Heart left ventricle (tissue), 13 donors: ENCODE data around the gene ODAD3.

ENCODE experiments used
- POLR2A ChIP-seq, 2 donors: fragments of 450-650 bp; IDR thresholded peaks; one replicate each; pipeline ENCODE4 v1.6.1; 2017; ENCODE audit warnings: antibody characterized with exemption in 2 of 2, mild to moderate bottlenecking in 2 of 2, moderate library complexity in 2 of 2
- TF ChIP-seq, protein P1 (sequence below), 12 donors: fragments of 200-600 bp; sonication (generic) in 4 of 12; IDR thresholded peaks; one replicate each; pipeline versions ENCODE4 v1.5.0 to v1.8.0; 2018 to 2022; ENCODE audit warnings: antibody characterized with exemption in 12 of 12, mild to moderate bottlenecking in 5 of 12
- donor health status: ischemic (EF 13 %, LVEDD 7.1; RV severe dilation, severe dysfunction).
- donor health status: DM: no; HTN: yes; CAD: no.
- donor health status: DM: no; HTN: no; CAD: no.
- donor health status: ischemic (EF 25% LVEDD 6.9; RV normal size, moderate dysfunction).
- donor health status: ischemic (EF 25% LVEDD 5.7; RV mildly dilated, moderate dysfunction).
- donor health status: ischemic (EF 35%, LVEDD 5.7; RV mildly dilated, moderate dysfunction).
- donor health status: nonischemic (EF 11% LVEDD 7.7; RV severe dilation, severe dysfunction).
- donor health status: DM: yes; HTN: yes; CAD: no.
- donor health status: PGD.
- donor health status: ischemic (EF 29% LVEDD 5.4; RV normal size, mild dysfunction).
- donor health status: nonischemic (EF 23%, LVEDD 6.1; RV moderate dilation, normal function).

DNA sequence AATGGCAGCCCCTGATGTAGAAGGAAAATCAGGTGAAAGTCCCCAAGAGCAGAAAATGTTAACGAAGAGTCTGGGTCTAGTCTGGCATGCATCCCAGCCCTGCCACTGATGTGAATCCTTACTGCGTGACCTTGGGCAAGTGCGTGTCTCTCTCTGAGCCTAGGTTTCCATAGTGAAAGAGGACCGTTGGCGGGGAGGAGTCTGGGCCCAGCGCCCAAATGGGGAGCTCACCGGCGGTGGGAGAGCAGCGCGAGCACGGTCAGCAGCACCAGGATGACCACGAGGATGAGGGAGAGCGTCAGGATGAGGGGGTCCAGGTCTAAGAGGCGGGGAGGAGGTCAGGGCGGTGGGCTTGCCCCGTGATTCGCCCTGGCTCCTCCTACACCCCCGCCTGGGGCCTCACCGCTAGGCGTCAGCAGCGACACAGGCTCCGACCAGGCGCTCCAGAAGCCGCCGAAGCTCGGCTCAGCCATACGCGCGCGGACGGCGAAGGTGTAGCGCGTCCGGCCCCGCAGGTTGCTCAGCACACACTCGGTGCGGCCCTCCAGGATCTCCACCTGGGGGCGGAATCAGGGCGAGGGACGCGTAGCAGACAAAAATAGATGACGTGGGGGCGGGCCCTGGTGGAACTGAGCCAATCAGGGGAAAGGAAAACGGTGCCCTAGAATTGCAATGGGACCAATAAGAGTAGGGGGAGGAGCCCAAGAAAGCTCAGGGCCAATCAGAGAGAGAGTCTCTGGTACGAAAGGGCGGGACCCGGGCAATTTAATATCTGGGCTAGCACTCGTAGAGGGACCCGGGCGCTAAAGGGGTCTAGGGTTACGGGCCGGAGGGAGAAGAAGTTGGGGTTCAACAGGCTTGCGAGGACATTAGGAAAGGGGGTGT is 54.0 kb downstream of the ODAD3 start:
- TF ChIP-seq, protein P1, sequence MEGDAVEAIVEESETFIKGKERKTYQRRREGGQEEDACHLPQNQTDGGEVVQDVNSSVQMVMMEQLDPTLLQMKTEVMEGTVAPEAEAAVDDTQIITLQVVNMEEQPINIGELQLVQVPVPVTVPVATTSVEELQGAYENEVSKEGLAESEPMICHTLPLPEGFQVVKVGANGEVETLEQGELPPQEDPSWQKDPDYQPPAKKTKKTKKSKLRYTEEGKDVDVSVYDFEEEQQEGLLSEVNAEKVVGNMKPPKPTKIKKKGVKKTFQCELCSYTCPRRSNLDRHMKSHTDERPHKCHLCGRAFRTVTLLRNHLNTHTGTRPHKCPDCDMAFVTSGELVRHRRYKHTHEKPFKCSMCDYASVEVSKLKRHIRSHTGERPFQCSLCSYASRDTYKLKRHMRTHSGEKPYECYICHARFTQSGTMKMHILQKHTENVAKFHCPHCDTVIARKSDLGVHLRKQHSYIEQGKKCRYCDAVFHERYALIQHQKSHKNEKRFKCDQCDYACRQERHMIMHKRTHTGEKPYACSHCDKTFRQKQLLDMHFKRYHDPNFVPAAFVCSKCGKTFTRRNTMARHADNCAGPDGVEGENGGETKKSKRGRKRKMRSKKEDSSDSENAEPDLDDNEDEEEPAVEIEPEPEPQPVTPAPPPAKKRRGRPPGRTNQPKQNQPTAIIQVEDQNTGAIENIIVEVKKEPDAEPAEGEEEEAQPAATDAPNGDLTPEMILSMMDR (IDR thresholded peaks at IDR 0.05), result peak; percentile 50 to 90 (median 79)
- TF ChIP-seq POLR2A (IDR thresholded peaks at IDR 0.05), result peak in 1 of 2 donors; percentile 87
